Stimulated activated CD4-positive, alpha-beta T cell treated with anti-CD3 and anti-CD28 coated beads, Interleukin-4, amount 100 ng/mL, for 48 hours (primary cell): ENCODE results near the gene SEMA4D.
"Not testable (repeated sequence)": the region's sequence is repeated elsewhere in the genome, so short reads cannot be mapped to it uniquely, and the experiment has no call there.

Experiments
- DNase-seq, 2 donors: peaks; one replicate each; pipeline ENCODE4 v3.0.0-alpha.2; 2020; ENCODE audit warnings: low read depth in 2 of 2

Gene SEMA4D

GRCh38 chr9:89387197-89387849 is 110.6 kb downstream of the SEMA4D start:
- no peak for DNase-seq

GRCh38 chr9:89386797-89387196 is 111.1 kb downstream of the SEMA4D start:
- no peak for DNase-seq

GRCh38 chr9:89386206-89386605 is 111.7 kb downstream of the SEMA4D start:
- no peak for DNase-seq

GRCh38 chr9:89384783-89385182 is 113.1 kb downstream of the SEMA4D start:
- no peak for DNase-seq

- DNase-seq = no peak
Observed at GRCh38 chr9:89383721-89384300, 114.1 kb downstream of the SEMA4D start.

- no peak for DNase-seq
Observed at GRCh38 chr9:89383030-89383720, 114.7 kb downstream of the SEMA4D start.

GRCh38 chr9:89382026-89382986 is 115.6 kb downstream of the SEMA4D start:
- DNase-seq = peak in 1 of 2 donors; percentile 19

GRCh38 chr9:89381308-89381609 is 116.7 kb downstream of the SEMA4D start:
- DNase-seq = no peak

GRCh38 chr9:89380437-89381307 is 117.2 kb downstream of the SEMA4D start:
- DNase-seq = no peak

- DNase-seq = no peak
Observed at GRCh38 chr9:89379508-89380115, 118.3 kb downstream of the SEMA4D start.

GRCh38 chr9:89379031-89379430 is 118.9 kb downstream of the SEMA4D start:
- no peak for DNase-seq

GRCh38 chr9:89378541-89378940 is 119.4 kb downstream of the SEMA4D start:
- DNase-seq = no peak

- DNase-seq = no peak
Observed at GRCh38 chr9:89377411-89377810, 120.5 kb downstream of the SEMA4D start.

GRCh38 chr9:89376741-89377351 is 121.1 kb downstream of the SEMA4D start:
- DNase-seq = no peak

- DNase-seq = no peak
Observed at GRCh38 chr9:89376286-89376685, 121.6 kb downstream of the SEMA4D start.

GRCh38 chr9:89375191-89375760 is 122.6 kb downstream of the SEMA4D start:
- no peak for DNase-seq

- DNase-seq = no peak
Observed at GRCh38 chr9:89374176-89374575, 123.7 kb downstream of the SEMA4D start.

GRCh38 chr9:89372979-89373378 is 124.9 kb downstream of the SEMA4D start:
- DNase-seq = no peak

- peak in 1 of 2 donors; percentile 9 for DNase-seq
Observed at GRCh38 chr9:89372230-89372816, 125.6 kb downstream of the SEMA4D start.

GRCh38 chr9:89371791-89372190 is 126.1 kb downstream of the SEMA4D start:
- not testable (repeated sequence) for DNase-seq
